Calu3 (cell line): ENCODE measurements around the gene NASP. TPM values are rescaled to one million over a fixed set of nuclear protein-coding genes. Genes with fewer than 3 reads are reported as not detected.
A peak's percentile ranks its signal among the peaks of the same experiment; 100 is the strongest.

ENCODE experiments used
- BruUV-seq: library from RNA; stranded (reverse); fragments of 400-500 nt; replicated peaks from 2 replicates; lab custom pipeline; 2021; lab: Mats Ljungman, UMichigan
- CTCF ChIA-PET: fragments of 300-600 bp; sonication (Branson Sonifier 250); formaldehyde crosslinking; loops from one replicate; lab custom pipeline; 2022; ENCODE audit warnings: antibody characterized with exemption; lab: Charles Lee
- DNase-seq: peaks from one replicate; pipeline ENCODE4 v3.0.0; 2022
- H3K27ac Mint-ChIP-seq: one replicate; pipeline ENCODE4 v1.8.0; 2022; ENCODE audit warnings: mixed read lengths; ENCODE audit not compliant: unreplicated experiment
- H3K27me3 Mint-ChIP-seq: one replicate; pipeline ENCODE4 v1.8.0; 2022; ENCODE audit warnings: mixed read lengths; ENCODE audit not compliant: unreplicated experiment
- H3K36me3 Mint-ChIP-seq: one replicate; pipeline ENCODE4 v1.8.0; 2022; ENCODE audit warnings: mild to moderate bottlenecking, moderate library complexity, mixed read lengths; ENCODE audit not compliant: insufficient read depth, unreplicated experiment
- H3K4me1 Mint-ChIP-seq: one replicate; pipeline ENCODE4 v1.8.0; 2022; ENCODE audit warnings: mild to moderate bottlenecking, low read depth, mixed read lengths; ENCODE audit not compliant: unreplicated experiment
- H3K4me3 Mint-ChIP-seq: one replicate; pipeline ENCODE4 v1.8.0; 2022; ENCODE audit warnings: mild to moderate bottlenecking, low read depth, moderate library complexity, mixed read lengths; ENCODE audit not compliant: unreplicated experiment
- H3K9me3 Mint-ChIP-seq: one replicate; pipeline ENCODE4 v1.8.0; 2022; ENCODE audit warnings: low read depth, mixed read lengths; ENCODE audit not compliant: unreplicated experiment
- intact Hi-C: fragments of 100-400 bp; cut with micrococcal nuclease; formaldehyde crosslinking; loops from one replicate; pipeline ENCODE4 v1.10.0; 2022; ENCODE audit not compliant: unreplicated experiment
- total RNA-seq: library from RNA; stranded (reverse); gene quantifications from 2 replicates; pipeline ENCODE4 v1.2.3, GENCODE V29; 2022
- TF ChIP-seq, protein P1 (sequence below): fragments of 200-600 bp; IDR thresholded peaks from one replicate; pipeline ENCODE4 v1.8.0; 2022; ENCODE audit warnings: antibody characterized with exemption; ENCODE audit not compliant: unreplicated experiment

Gene NASP
- total RNA-seq, 1 experiment from 2014 or later: 185 TPM

DNA sequence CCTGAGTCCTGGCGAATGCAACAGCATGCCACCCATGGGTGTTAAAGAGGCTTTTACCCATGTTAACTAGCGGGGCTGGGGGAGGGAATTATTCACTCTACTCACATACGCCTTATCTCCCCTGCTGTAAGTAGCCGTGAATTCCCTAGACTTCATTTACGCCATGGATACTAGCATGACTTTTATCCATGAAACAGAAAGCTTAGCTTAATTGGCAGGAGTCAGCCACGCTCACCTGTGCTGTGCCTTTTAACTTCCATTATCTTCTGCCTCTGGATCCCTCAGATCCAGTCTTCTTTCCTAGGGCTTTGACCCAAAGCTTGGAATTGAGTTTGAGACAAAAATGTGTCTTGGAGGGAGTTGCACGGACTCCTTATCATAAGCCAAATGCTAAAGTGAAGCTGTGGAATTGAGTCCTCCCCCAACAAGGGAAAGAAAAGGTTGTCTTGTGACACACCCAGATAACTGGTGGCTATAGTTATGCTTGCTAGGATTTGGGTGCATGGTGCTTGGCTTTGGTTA, 9.7 kb upstream of the NASP start:
- intact Hi-C loops: loop anchor here (5.0 kb wide), 1 partner anchor 212 kb away; no protein-coding TSS in a partner anchor
- CTCF ChIA-PET: no interaction called here
- no TSS peak for BruUV-seq

DNA sequence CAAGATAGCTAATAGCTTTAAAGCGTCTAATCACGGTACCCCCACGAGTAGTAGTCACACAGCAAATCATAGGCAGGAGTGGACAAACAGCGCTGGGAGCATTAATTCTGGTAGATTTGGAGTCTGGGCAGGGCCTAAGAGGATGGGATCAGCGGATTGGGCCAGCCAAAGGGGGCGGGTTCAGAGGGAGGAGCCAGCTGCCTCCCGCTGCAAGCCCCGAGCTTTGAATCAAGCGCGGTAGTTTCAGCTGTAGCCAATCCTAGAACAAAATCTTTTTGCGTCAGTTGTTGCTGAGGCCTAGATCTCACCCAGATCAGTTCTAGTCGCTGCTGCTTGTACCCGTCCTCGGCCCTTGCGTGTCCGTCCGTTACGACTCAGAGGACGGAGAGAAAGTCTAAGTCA, 576 bp upstream of the NASP start:
- BruUV-seq: TSS peak; percentile 87
- CTCF ChIA-PET: interaction anchor here (0.6 to 1.8 kb wide), 3 partner anchors 12 to 32 kb away, joined by 3 to 8 read pairs (median 4); partner anchors contain the start of gene AKR1A1
- Mint-ChIP-seq H3K9me3 (no peaks in the 10 kb centered on the region), H3K4me1 (peaks cover 32% of the 10 kb centered on the region), H3K27me3 (peaks cover 12% of the 10 kb centered on the region), H3K36me3 (peaks cover 42% of the 10 kb centered on the region), H3K4me3 (peak overlapping the region; percentile 93), H3K27ac (peak overlapping the region; percentile 99)
- intact Hi-C loops: no loop called here
- TF ChIP-seq, protein P1, sequence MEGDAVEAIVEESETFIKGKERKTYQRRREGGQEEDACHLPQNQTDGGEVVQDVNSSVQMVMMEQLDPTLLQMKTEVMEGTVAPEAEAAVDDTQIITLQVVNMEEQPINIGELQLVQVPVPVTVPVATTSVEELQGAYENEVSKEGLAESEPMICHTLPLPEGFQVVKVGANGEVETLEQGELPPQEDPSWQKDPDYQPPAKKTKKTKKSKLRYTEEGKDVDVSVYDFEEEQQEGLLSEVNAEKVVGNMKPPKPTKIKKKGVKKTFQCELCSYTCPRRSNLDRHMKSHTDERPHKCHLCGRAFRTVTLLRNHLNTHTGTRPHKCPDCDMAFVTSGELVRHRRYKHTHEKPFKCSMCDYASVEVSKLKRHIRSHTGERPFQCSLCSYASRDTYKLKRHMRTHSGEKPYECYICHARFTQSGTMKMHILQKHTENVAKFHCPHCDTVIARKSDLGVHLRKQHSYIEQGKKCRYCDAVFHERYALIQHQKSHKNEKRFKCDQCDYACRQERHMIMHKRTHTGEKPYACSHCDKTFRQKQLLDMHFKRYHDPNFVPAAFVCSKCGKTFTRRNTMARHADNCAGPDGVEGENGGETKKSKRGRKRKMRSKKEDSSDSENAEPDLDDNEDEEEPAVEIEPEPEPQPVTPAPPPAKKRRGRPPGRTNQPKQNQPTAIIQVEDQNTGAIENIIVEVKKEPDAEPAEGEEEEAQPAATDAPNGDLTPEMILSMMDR: no peak
- peak; percentile 95 for DNase-seq

More for the DNA sequence above, 9.7 kb upstream of the NASP start:
- TF ChIP-seq, protein P1: no peak
- no peaks in the 10 kb centered on the region for H3K4me1 Mint-ChIP-seq
- peaks cover 10% of the 10 kb centered on the region for H3K36me3 Mint-ChIP-seq
- no peak overlapping the region for H3K4me3 Mint-ChIP-seq
- H3K27me3 Mint-ChIP-seq: no peaks in the 10 kb centered on the region
- H3K27ac Mint-ChIP-seq: no peak overlapping the region
- H3K9me3 Mint-ChIP-seq: no peaks in the 10 kb centered on the region
- DNase-seq: no peak

DNA sequence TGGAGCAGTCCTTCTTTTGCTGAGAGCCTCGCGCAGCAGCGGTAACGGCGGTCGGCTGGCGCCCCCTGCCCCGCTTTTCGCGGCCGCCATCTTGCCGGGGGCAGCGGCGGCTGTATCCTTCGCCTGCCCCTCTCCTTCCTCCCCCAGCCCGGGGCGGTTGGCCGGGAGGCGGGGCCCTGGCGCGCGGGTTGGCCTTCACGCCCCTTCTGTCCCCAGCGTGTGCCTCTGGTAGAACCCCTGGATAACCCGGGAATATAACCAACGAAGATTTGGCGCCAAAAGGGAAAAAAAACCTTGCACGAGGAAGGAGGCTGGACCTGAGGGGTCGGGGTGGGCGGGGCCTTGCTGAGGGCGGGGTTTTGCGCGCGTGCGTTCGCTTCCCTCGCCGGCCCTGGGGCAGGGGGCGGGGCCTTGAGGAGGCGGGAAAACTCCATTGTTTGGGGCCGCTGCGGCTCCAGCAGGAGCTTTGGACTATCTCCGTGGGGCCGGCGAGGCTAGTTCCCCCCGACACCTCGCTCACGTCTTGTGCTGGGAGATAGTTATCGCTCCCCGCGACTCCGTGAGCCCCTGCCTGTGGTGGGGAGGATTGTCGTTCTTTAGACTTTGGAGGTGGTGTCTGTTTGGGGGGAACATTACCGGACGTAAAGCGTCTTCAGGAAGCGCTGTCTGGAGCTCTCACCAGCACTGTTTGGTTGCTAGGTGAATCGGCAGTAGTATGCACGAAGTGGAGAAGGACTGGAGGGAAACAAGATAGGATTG, 689 bp downstream of the NASP start:
- TF ChIP-seq, protein P1: no peak
- no peaks in the 10 kb centered on the region for H3K9me3 Mint-ChIP-seq
- intact Hi-C loops: no loop called here
- peaks cover 42% of the 10 kb centered on the region for H3K36me3 Mint-ChIP-seq
- DNase-seq: peak; percentile 94
- peaks cover 12% of the 10 kb centered on the region for H3K27me3 Mint-ChIP-seq
- peak overlapping the region; percentile 99 for H3K27ac Mint-ChIP-seq
- H3K4me1 Mint-ChIP-seq: peaks cover 39% of the 10 kb centered on the region
- BruUV-seq: TSS peak; percentile 46
- CTCF ChIA-PET: interaction anchor here (1.2 kb wide), 1 partner anchor 93 kb away, joined by 3 read pairs; no protein-coding TSS in a partner anchor
- H3K4me3 Mint-ChIP-seq: peak overlapping the region; percentile 93

DNA sequence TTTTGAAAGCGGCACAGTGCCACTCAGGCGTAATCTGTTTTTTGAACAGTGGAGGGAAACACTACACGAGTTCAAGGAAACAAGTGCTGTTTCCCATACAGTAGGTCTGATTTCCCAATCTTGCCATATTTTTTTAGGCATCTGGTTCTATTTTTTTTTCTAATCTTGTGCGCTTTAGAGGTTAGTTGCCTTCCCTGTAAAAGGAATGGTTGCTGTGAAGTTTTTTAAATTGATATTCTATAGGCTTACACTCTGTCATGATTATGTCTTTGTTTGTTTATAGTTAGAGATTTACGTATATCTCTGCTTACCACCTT, 1.2 kb downstream of the NASP start:
- H3K4me3 Mint-ChIP-seq: peak overlapping the region; percentile 93
- BruUV-seq: no TSS peak
- H3K9me3 Mint-ChIP-seq: no peaks in the 10 kb centered on the region
- CTCF ChIA-PET: interaction anchor here (1.2 kb wide), 1 partner anchor 94 kb away, joined by 3 read pairs; no protein-coding TSS in a partner anchor
- H3K27ac Mint-ChIP-seq: peak overlapping the region; percentile 99
- H3K27me3 Mint-ChIP-seq: peaks cover 12% of the 10 kb centered on the region
- H3K4me1 Mint-ChIP-seq: peaks cover 40% of the 10 kb centered on the region
- intact Hi-C loops: no loop called here
- TF ChIP-seq, protein P1: no peak
- H3K36me3 Mint-ChIP-seq: peaks cover 45% of the 10 kb centered on the region
- no peak for DNase-seq
